Activated CD4-positive, alpha-beta memory T cell treated with anti-CD3 and anti-CD28 coated beads, Interleukin-2, amount 10 ng/mL, durations not matched to agents 7 days and 5 days (primary cell): Measurements from ENCODE around the gene CTAGE6. TPM values are rescaled to one million over a fixed set of nuclear protein-coding genes. Genes with fewer than 3 reads are reported as not detected.
"Not testable (repeated sequence)": the region's sequence is repeated elsewhere in the genome, so short reads cannot be mapped to it uniquely, and the experiment has no call there.

Source experiments
- CTCF ChIA-PET: fragments of 350-600 bp; sonication (Branson Sonifier 250); formaldehyde crosslinking; loops from one replicate; lab custom pipeline; 2021; ENCODE audit warnings: antibody characterized with exemption, inconsistent platforms; lab: Charles Lee
- POLR2A ChIA-PET: fragments of 350-600 bp; sonication (Branson Sonifier 250); formaldehyde crosslinking; loops from one replicate; lab custom pipeline; 2021; ENCODE audit warnings: antibody characterized with exemption; lab: Charles Lee
- DNase-seq: peaks from one replicate; pipeline ENCODE4 v3.0.0-alpha.2; 2020
- H3K27ac Mint-ChIP-seq: one replicate; pipeline ENCODE4 v1.8.0; 2021; ENCODE audit warnings: mild to moderate bottlenecking, mixed read lengths
- H3K27me3 Mint-ChIP-seq: one replicate; pipeline ENCODE4 v1.8.0; 2021; ENCODE audit warnings: mixed read lengths
- H3K36me3 Mint-ChIP-seq: one replicate; pipeline ENCODE4 v1.8.0; 2021; ENCODE audit warnings: low read depth, mixed read lengths
- H3K4me1 Mint-ChIP-seq: one replicate; pipeline ENCODE4 v1.8.0; 2021; ENCODE audit warnings: mixed read lengths
- H3K4me3 Mint-ChIP-seq: one replicate; pipeline ENCODE4 v1.8.0; 2021; ENCODE audit warnings: mild to moderate bottlenecking, mixed read lengths
- H3K9me3 Mint-ChIP-seq: one replicate; pipeline ENCODE4 v1.8.0; 2021; ENCODE audit warnings: mixed read lengths
- total RNA-seq, 2 experiments: library from RNA; stranded (reverse); gene quantifications; one replicate each; pipeline ENCODE4 v1.2.3, GENCODE V29; 2021

CTAGE6 gene
- total RNA-seq = 1 to 10 TPM; 3.0 TPM

- H3K9me3 Mint-ChIP-seq, POLR2A ChIA-PET, DNase-seq, H3K27ac Mint-ChIP-seq, H3K36me3 Mint-ChIP-seq, H3K4me1 Mint-ChIP-seq, CTCF ChIA-PET, H3K27me3 Mint-ChIP-seq, H3K4me3 Mint-ChIP-seq: not testable (repeated sequence)
Observed at GRCh38 chr7:143757596-143757995, at the start of gene CTAGE6. Gene CTAGE6, minus strand, starts transcription at chr7:143757696. Its CDS starts 38 bp downstream, at chr7:143757658.

GRCh38 chr7:143806664-143807071 lies 49.2 kb upstream of the CTAGE6 start:
- DNase-seq, H3K4me1 Mint-ChIP-seq, H3K36me3 Mint-ChIP-seq, POLR2A ChIA-PET, CTCF ChIA-PET, H3K27ac Mint-ChIP-seq, H3K27me3 Mint-ChIP-seq, H3K9me3 Mint-ChIP-seq, H3K4me3 Mint-ChIP-seq: not testable (repeated sequence)

- H3K4me3 Mint-ChIP-seq, H3K27me3 Mint-ChIP-seq, H3K9me3 Mint-ChIP-seq, H3K27ac Mint-ChIP-seq, H3K36me3 Mint-ChIP-seq, POLR2A ChIA-PET, DNase-seq, H3K4me1 Mint-ChIP-seq, CTCF ChIA-PET: not testable (repeated sequence)
Observed at GRCh38 chr7:143797896-143798290, 40.4 kb upstream of the CTAGE6 start.

- DNase-seq = not testable (repeated sequence)
Observed at GRCh38 chr7:143797119-143797895, 39.8 kb upstream of the CTAGE6 start.

GRCh38 chr7:143795653-143796052 lies 38.2 kb upstream of the CTAGE6 start:
- H3K27ac Mint-ChIP-seq, DNase-seq, CTCF ChIA-PET, H3K9me3 Mint-ChIP-seq, H3K27me3 Mint-ChIP-seq, H3K4me1 Mint-ChIP-seq, H3K4me3 Mint-ChIP-seq, POLR2A ChIA-PET, H3K36me3 Mint-ChIP-seq: not testable (repeated sequence)

More at GRCh38 chr7:143797119-143797895, 39.8 kb upstream of the CTAGE6 start:
- H3K27me3 Mint-ChIP-seq, H3K27ac Mint-ChIP-seq, H3K4me1 Mint-ChIP-seq, H3K4me3 Mint-ChIP-seq, H3K9me3 Mint-ChIP-seq, CTCF ChIA-PET, H3K36me3 Mint-ChIP-seq, POLR2A ChIA-PET: not testable (repeated sequence)

GRCh38 chr7:143792633-143793032 lies 35.1 kb upstream of the CTAGE6 start:
- H3K27ac Mint-ChIP-seq, H3K9me3 Mint-ChIP-seq, H3K4me3 Mint-ChIP-seq, POLR2A ChIA-PET, CTCF ChIA-PET, H3K27me3 Mint-ChIP-seq, DNase-seq, H3K36me3 Mint-ChIP-seq, H3K4me1 Mint-ChIP-seq: not testable (repeated sequence)

GRCh38 chr7:143785415-143786182 lies 28.1 kb upstream of the CTAGE6 start:
- H3K9me3 Mint-ChIP-seq, H3K27ac Mint-ChIP-seq, CTCF ChIA-PET: not testable (repeated sequence)

GRCh38 chr7:143779591-143779990 lies 22.1 kb upstream of the CTAGE6 start:
- H3K27ac Mint-ChIP-seq, CTCF ChIA-PET, H3K4me1 Mint-ChIP-seq, DNase-seq, POLR2A ChIA-PET, H3K9me3 Mint-ChIP-seq, H3K27me3 Mint-ChIP-seq, H3K36me3 Mint-ChIP-seq, H3K4me3 Mint-ChIP-seq: not testable (repeated sequence)

More at GRCh38 chr7:143785415-143786182, 28.1 kb upstream of the CTAGE6 start:
- H3K36me3 Mint-ChIP-seq, DNase-seq, H3K27me3 Mint-ChIP-seq, POLR2A ChIA-PET, H3K4me1 Mint-ChIP-seq, H3K4me3 Mint-ChIP-seq: not testable (repeated sequence)

GRCh38 chr7:143772738-143773468 lies 15.4 kb upstream of the CTAGE6 start:
- H3K27me3 Mint-ChIP-seq, H3K4me3 Mint-ChIP-seq, DNase-seq, H3K36me3 Mint-ChIP-seq, H3K4me1 Mint-ChIP-seq, H3K27ac Mint-ChIP-seq, POLR2A ChIA-PET, CTCF ChIA-PET, H3K9me3 Mint-ChIP-seq: not testable (repeated sequence)

- DNase-seq, H3K27ac Mint-ChIP-seq, H3K36me3 Mint-ChIP-seq, CTCF ChIA-PET, H3K9me3 Mint-ChIP-seq, H3K27me3 Mint-ChIP-seq, H3K4me1 Mint-ChIP-seq, POLR2A ChIA-PET, H3K4me3 Mint-ChIP-seq: not testable (repeated sequence)
Observed at GRCh38 chr7:143767531-143767930, 10.0 kb upstream of the CTAGE6 start.

GRCh38 chr7:143765678-143766077 lies 8.2 kb upstream of the CTAGE6 start:
- not testable (repeated sequence) for H3K4me1 Mint-ChIP-seq, H3K4me3 Mint-ChIP-seq, H3K27ac Mint-ChIP-seq

GRCh38 chr7:143763065-143763464 lies 5.6 kb upstream of the CTAGE6 start:
- CTCF ChIA-PET, H3K4me1 Mint-ChIP-seq, H3K36me3 Mint-ChIP-seq, H3K27me3 Mint-ChIP-seq, DNase-seq, POLR2A ChIA-PET, H3K27ac Mint-ChIP-seq, H3K4me3 Mint-ChIP-seq, H3K9me3 Mint-ChIP-seq: not testable (repeated sequence)

More at GRCh38 chr7:143765678-143766077, 8.2 kb upstream of the CTAGE6 start:
- DNase-seq, CTCF ChIA-PET, H3K9me3 Mint-ChIP-seq, H3K36me3 Mint-ChIP-seq, POLR2A ChIA-PET, H3K27me3 Mint-ChIP-seq: not testable (repeated sequence)

GRCh38 chr7:143745340-143745739 lies 12.2 kb downstream of the CTAGE6 start:
- H3K27me3 Mint-ChIP-seq, H3K9me3 Mint-ChIP-seq, DNase-seq, H3K4me3 Mint-ChIP-seq, H3K4me1 Mint-ChIP-seq, H3K27ac Mint-ChIP-seq, CTCF ChIA-PET, H3K36me3 Mint-ChIP-seq, POLR2A ChIA-PET: not testable (repeated sequence)
